GM15510 (cell line): ENCODE results near the gene STK16.

Experiments
- POLR2A ChIP-seq: IDR thresholded peaks from 3 replicates; pipeline ENCODE4 v1.6.1; 2011; ENCODE audit warnings: borderline replicate concordance; ENCODE audit not compliant: insufficient read length; ENCODE audit errors: extremely low read depth

Gene STK16

GRCh38 chr2:219210196-219210885 lies 34.9 kb upstream of the STK16 start:
- TF ChIP-seq POLR2A = no peak

- no peak for TF ChIP-seq POLR2A
These were observed 34.4 kb upstream of the STK16 start for GRCh38 chr2:219210886-219211362.

- TF ChIP-seq POLR2A = no peak
These were observed 32.3 kb upstream of the STK16 start for GRCh38 chr2:219213026-219213415.

DNA sequence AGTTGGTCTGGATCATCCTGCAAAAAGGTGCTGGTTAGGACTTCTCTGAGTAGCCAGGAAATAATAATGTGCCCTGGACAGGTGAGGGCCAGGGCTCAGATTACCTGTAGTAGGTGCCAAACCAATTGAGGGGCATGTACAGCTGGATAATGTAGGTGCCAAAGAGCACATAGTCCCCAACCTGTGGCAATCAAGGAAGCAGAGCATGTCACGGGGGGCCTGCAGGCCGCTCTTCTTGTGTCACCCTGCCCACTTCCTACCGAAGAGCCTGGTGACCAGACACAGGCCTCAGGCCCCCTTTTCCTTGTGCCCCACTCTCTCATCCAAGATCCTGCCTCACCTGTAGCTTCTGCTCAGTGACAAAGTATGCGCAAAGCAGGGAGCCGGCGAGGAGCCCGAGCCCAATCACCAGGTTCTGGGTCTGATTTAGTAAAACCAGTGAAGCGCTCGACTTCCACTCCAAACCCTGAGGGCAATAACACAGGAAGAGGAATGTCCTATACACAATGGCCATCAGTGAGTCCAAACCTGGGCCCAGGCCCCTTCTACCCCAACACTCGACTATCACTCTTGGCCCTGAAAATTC lies 31.7 kb upstream of the STK16 start:
- no peak for TF ChIP-seq POLR2A

DNA sequence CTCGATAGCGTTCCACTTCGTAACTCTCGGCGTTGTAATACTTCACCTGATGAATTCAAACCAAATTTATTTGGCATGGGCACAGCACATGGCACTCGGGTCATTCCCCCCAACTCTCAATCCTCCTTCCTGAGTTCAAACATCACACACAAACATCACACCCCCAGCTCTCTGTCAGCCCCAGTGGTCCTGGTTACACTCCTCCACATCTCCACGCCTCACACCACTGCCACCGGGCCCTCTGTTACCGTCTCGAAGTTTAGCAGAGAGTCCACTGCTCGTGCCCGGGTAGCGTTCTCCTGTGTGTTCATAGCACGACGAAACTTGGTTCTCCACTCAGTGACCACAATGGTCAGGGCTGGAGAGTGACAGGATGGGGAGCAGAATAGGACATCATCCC lies 31.1 kb upstream of the STK16 start:
- no peak for TF ChIP-seq POLR2A

- no peak for TF ChIP-seq POLR2A
These were observed 30.5 kb upstream of the STK16 start for GRCh38 chr2:219214786-219215185.

- TF ChIP-seq POLR2A = no peak
These were observed 29.3 kb upstream of the STK16 start for GRCh38 chr2:219215871-219216534.

- no peak for TF ChIP-seq POLR2A
These were observed 28.8 kb upstream of the STK16 start for GRCh38 chr2:219216535-219216915.

GRCh38 chr2:219218217-219218731 lies 27.0 kb upstream of the STK16 start:
- TF ChIP-seq POLR2A = no peak

DNA sequence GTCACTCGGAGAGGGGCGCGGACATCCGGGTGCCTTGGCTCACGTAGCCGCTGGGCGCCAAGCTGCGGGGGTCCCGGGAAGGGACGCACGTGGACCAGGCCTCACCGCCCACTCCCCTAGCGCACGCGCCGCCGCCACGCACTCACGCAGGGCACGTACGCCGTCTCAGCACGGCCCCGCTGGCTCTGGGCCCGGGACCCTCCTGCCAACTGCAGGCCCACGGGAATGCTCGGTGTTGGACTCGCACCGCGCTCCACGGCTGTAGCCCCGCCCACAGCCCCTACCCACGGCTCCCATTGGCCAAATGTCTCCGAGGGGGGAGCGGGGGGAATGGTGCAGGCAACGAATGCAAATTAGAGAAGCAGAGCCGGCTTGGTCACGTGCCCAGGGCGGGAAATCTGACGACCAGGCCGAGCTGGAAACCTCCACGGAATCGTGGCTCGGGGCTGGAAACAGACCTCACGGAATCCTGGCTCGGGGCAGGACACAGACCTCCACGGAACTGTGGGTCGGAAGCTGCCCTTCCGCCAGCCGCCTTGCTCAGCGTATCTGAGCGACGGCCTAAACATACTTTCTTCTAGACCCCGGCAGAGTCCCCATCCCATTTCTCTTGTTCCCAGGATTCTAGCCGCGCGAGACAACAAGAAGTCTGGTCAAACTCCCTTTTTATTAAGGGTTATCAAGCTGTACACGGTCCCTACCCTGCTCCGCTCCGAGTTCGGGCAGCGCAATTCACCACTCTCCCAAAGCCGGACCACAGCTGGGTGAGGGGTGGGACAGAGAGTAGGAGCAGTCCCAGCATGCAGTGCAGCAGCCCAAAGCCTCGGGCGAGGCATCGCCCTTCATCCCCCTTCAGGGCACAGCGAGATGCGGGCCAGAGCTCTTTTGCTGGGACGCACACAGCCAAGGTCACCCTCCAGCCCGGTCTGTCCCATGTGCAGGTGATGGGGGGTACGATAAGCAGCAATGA lies 26.3 kb upstream of the STK16 start, which contains the start of gene ABCB6:
Gene ABCB6, minus strand, starts transcription at position 227 of the 970 bp plus-strand sequence. CDS start 285 bp downstream, outside the sequence.
- TF ChIP-seq POLR2A = peak; percentile 89

DNA sequence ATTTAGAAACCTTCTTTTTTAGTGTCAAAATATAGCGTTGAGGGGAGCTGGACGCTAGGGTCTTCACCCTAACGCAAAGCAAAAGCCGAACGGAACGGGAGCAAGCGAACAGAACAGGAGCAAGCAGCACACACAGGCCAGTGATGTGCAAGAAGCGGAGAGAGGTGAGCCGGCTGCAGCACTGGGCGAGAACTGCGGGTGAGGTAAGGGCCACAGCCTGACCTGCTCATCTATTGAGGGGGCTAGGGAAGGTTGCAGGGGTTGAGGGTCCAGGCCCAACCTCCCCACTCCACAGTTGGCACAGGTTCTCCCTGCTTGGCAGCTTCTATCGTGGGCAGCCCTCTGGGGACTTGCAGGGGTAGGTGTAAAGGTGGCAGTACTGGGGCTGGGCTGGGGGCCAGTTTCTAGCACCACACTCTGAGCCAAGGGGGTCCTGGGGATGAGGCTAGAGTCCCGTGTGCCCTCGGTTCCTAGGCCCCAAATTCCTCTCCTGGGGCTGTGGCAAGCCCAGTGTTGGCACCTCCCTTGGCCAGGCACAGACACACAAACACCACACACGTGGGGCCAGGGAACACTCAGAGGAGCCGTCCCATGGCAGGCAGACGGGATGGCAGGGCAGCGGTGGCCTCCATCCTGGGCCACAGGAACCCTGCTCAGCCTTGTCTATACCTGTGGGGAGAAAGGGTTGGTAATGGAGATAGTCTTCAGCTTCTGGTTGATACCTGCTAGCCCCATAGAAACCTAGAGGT lies 25.3 kb upstream of the STK16 start:
- TF ChIP-seq POLR2A = no peak

- no peak for TF ChIP-seq POLR2A
These were observed 24.5 kb upstream of the STK16 start for GRCh38 chr2:219220652-219221402.

DNA sequence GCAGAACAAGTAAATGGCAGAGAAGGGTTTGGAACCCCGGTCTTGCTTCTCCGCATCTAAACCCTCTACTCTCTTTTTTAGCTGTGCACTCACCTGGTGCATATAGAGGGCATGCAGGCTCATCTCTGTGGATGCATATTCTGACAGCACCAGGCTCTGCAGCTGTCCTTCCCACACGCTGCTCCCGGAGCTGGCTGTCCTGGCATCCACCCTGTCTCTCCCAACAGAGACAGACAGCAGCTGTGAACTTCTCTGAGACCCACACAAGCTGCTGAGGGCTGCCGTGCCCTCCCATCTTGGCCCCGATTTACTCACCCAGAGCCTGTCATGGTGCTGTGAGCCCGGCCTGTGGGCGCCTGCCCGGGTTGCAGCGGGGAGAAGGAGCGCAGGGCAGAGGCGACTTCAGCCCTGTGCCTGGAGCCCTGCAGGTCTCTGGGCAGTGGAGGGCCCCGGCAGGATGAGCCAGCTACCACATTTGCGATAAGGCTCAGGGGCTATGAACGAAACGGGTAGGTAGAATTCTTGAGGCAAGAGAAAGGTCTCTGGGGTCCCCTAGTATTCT lies 23.2 kb upstream of the STK16 start:
- TF ChIP-seq POLR2A = no peak

DNA sequence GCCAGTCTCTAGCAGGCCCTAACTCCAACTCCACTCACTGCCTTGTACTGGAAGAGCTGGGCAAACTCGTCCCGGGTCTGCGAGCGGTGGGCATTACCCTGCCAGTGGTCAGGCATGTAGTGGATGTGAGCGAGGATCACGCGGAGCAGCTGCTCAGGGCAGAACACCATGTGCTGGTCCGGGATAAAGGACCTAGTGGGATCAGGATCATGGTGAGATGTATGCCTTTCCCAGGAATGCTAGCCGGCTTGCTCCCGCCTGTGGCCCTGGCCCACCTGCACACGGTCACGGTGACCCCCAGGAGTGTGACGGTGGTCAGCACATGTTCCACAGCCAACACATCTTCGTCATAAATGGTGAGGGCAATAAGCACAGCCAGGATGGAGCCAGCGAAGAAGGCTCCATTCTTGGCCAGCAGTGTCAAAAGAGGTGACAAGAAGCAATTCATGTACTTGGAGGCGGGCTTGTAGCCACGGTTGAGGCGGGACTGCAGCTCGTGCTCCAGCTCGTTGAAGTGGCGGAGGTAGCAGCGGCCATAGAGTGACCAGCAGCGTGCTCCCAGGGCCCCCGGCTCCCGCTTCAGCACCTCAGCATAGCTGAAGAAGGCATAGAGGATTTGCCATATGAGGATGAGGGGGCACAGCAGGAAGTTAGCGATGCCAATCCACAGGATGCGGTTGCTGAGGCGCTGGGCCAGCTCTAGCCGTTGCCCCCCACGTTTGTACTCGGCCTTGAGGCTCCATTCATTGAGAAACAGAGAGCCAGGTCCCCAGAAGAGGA lies 21.3 kb upstream of the STK16 start:
- no peak for TF ChIP-seq POLR2A
